Thyroid gland (tissue), 4 donors: Measurements from ENCODE around the gene SWSAP1. TPM values are rescaled to one million over a fixed set of nuclear protein-coding genes. Genes with fewer than 3 reads are reported as not detected.
A peak's percentile ranks its signal among the peaks of the same experiment; 100 is the strongest.
"Not testable (repeated sequence)": the region's sequence is repeated elsewhere in the genome, so short reads cannot be mapped to it uniquely, and the experiment has no call there.

Experiments
- DNase-seq, 2 donors: peaks; one replicate each; pipeline ENCODE4 v3.0.0-alpha.2; 2019
- H3K27ac ChIP-seq, 3 donors: fragments of 200-600 bp; sonication (generic); 1 replicate in 2 of 3; 2 replicates in 1 of 3; pipeline ENCODE4 v1.5.1; 2016 to 2019; ENCODE audit warnings: mild to moderate bottlenecking in 1 of 3, moderate library complexity in 1 of 3
- H3K27me3 ChIP-seq: fragments of 200-600 bp; sonication (generic); one replicate; pipeline ENCODE4 v1.5.1; 2019
- H3K36me3 ChIP-seq, 2 donors: fragments of 200-600 bp; sonication (generic); one replicate each; pipeline ENCODE4 v1.5.1; 2016 to 2019
- H3K4me1 ChIP-seq, 2 donors: fragments of 200-600 bp; sonication (generic); one replicate each; pipeline ENCODE4 v1.5.1; 2017 to 2019
- H3K4me3 ChIP-seq, 3 donors: fragments of 200-600 bp; sonication (generic); replicated peaks in 1 of 3; 1 replicate in 2 of 3; 2 replicates in 1 of 3; pipeline ENCODE4 v1.5.1; 2016; ENCODE audit warnings: mild to moderate bottlenecking in 1 of 3
- H3K9me3 ChIP-seq: fragments of 200-600 bp; sonication (generic); one replicate; pipeline ENCODE4 v1.5.1; 2017
- CTCF ChIP-seq, 6 experiments: fragments of 200-600 bp in 3 of 6; fragments of 450-650 bp in 3 of 6; sonication (generic) in 3 of 6; IDR thresholded peaks; one replicate each; pipeline ENCODE4 v1.5.1; 2016 to 2019; ENCODE audit warnings: antibody characterized with exemption in 6 of 6, mild to moderate bottlenecking in 2 of 6, inconsistent platforms in 1 of 6, moderate library complexity in 1 of 6
- POLR2A ChIP-seq, 2 donors: fragments of 450-650 bp; IDR thresholded peaks; one replicate each; pipeline ENCODE4 v1.6.1; 2017; ENCODE audit warnings: antibody characterized with exemption in 2 of 2, mild to moderate bottlenecking in 2 of 2, moderate library complexity in 1 of 2
- WGBS, 2 donors: methylation state at CpG; one replicate each; pipeline ENCODE4 v1.1.5; 2017; 5-methylcytosine and 5-hydroxymethylcytosine counted together
- intact Hi-C: fragments of 100-400 bp; cut with DNase I; formaldehyde crosslinking; loops from one replicate; pipeline ENCODE4 v1.15.1; 2023
- total RNA-seq, 4 donors: library from RNA; depleted of rRNA; stranded (reverse); fragments of >200 nt; gene quantifications; one replicate each; pipeline ENCODE4 v1.2.3, GENCODE V29; 2016

Gene SWSAP1
- total RNA-seq, 4 donors from 2014 or later = 2.3 to 4.3 (median 3.4) TPM

DNA sequence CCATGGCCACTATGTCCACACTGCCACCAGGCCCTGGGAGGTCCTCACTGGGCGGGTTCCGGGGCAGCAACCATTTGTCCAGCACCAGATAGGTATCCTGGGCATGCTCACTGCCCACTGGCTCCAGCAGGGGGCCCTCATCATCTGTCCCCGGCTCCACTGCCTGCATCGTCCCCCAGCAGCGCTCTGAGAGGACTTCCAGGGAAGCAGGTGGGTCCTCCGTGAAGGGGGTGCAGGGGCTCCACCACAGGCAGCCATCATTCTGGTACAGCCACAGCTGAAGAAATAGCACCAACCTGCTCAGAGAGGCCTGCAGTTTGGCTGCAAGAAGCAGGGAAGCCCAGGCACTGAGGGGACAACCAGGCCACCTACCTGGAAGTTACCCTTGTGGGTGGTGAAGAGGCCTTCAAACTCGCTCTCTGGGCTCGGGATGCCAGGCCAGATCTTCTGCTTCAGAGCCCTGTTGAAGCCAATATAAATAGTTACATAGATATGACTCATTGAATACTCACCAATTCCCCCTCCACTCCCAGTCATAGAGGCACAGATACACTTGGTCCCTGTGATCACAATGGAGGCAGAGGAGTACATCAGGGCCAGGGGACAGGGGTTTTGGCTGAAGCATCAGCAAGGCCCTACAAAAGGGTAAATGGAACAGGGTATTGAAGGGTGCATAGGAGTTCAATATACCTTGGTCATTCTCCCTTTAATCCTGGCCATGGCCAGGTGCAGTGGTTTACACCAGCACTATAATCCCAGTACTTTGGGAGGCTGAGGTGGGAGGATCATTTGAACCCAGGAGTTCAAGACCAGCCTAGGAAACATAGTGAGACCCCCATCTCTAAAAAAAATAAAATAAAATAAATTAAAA is 4.1 kb downstream of the SWSAP1 start:
- no peaks in the 10 kb centered on the region for H3K9me3 ChIP-seq
- H3K4me1 ChIP-seq = peaks cover 37 to 71% of the 10 kb centered on the region in 2 donors
- no peaks in the 10 kb centered on the region for H3K27me3 ChIP-seq
- DNase-seq = peak; percentile 52 to 56
- H3K4me3 ChIP-seq = no peak overlapping the region
- intact Hi-C loops = no loop called here
- peak overlapping the region in 2 of 3 donors; percentile 21 to 53 for H3K27ac ChIP-seq
- H3K36me3 ChIP-seq = no peaks in the 10 kb centered on the region
- WGBS, 2 donors = 53 to 69% methylated on average over 2 to 4 of the region's 8 CpGs
- TF ChIP-seq POLR2A (IDR thresholded peaks at IDR 0.05) (no peak), CTCF (IDR thresholded peaks at IDR 0.05) (peak in 5 of 6 experiments; percentile 26 to 61 (median 44))

- H3K36me3 ChIP-seq, H3K4me3 ChIP-seq, H3K9me3 ChIP-seq, H3K27ac ChIP-seq, DNase-seq, intact Hi-C loops, H3K27me3 ChIP-seq: not testable (repeated sequence)
- 84 to 87% methylated on average over 14 of the region's 14 CpGs for WGBS, 2 donors
- H3K4me1 ChIP-seq = peaks cover 32 to 71% of the 10 kb centered on the region in 2 donors
Observed at GRCh38 chr19:11379269-11379845, 4.9 kb downstream of the SWSAP1 start.

GRCh38 chr19:11379857-11380350 is 5.4 kb downstream of the SWSAP1 start:
- Histone ChIP-seq H3K27ac (peak overlapping the region in 2 of 3 donors; percentile 86 to 95), H3K4me1 (peaks cover 32 to 76% of the 10 kb centered on the region in 2 donors)

DNA sequence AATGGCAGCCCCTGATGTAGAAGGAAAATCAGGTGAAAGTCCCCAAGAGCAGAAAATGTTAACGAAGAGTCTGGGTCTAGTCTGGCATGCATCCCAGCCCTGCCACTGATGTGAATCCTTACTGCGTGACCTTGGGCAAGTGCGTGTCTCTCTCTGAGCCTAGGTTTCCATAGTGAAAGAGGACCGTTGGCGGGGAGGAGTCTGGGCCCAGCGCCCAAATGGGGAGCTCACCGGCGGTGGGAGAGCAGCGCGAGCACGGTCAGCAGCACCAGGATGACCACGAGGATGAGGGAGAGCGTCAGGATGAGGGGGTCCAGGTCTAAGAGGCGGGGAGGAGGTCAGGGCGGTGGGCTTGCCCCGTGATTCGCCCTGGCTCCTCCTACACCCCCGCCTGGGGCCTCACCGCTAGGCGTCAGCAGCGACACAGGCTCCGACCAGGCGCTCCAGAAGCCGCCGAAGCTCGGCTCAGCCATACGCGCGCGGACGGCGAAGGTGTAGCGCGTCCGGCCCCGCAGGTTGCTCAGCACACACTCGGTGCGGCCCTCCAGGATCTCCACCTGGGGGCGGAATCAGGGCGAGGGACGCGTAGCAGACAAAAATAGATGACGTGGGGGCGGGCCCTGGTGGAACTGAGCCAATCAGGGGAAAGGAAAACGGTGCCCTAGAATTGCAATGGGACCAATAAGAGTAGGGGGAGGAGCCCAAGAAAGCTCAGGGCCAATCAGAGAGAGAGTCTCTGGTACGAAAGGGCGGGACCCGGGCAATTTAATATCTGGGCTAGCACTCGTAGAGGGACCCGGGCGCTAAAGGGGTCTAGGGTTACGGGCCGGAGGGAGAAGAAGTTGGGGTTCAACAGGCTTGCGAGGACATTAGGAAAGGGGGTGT is 6.4 kb downstream of the SWSAP1 start:
- 4 to 5% methylated on average over 33 to 47 of the region's 54 CpGs for WGBS, 2 donors
- TF ChIP-seq CTCF (IDR thresholded peaks at IDR 0.05) (peak; percentile 40 to 90 (median 76)), POLR2A (IDR thresholded peaks at IDR 0.05) (peak in 1 of 2 donors; percentile 96)
- peaks cover 26 to 72% of the 10 kb centered on the region in 2 donors for H3K4me1 ChIP-seq

More at GRCh38 chr19:11379857-11380350, 5.4 kb downstream of the SWSAP1 start:
- H3K9me3 ChIP-seq = no peaks in the 10 kb centered on the region
- H3K27me3 ChIP-seq = no peaks in the 10 kb centered on the region
- TF ChIP-seq POLR2A (IDR thresholded peaks at IDR 0.05) (no peak), CTCF (IDR thresholded peaks at IDR 0.05) (no peak)
- DNase-seq = no peak
- no peaks in the 10 kb centered on the region for H3K36me3 ChIP-seq
- H3K4me3 ChIP-seq = no peak overlapping the region
- intact Hi-C loops = loop anchor here (5.0 kb wide), 1 partner anchor 57 kb away; the partner anchor contains the start of genes ODAD3 and PRKCSH
- 91 to 93% methylated on average over 6 to 7 of the region's 7 CpGs for WGBS, 2 donors

More for the DNA sequence above, 6.4 kb downstream of the SWSAP1 start:
- Histone ChIP-seq H3K27ac (peak overlapping the region; percentile 78 to 95 (median 86)), H3K36me3 (no peaks in the 10 kb centered on the region), H3K9me3 (no peaks in the 10 kb centered on the region), H3K27me3 (no peaks in the 10 kb centered on the region), H3K4me3 (peak overlapping the region; percentile 22 to 44 (median 34))
- intact Hi-C loops = loop anchor here (5.0 kb wide), 1 partner anchor 56 kb away; the partner anchor contains the start of genes ODAD3 and PRKCSH
- DNase-seq = peak; percentile 98
